Glomerular endothelial cell (primary cell): ENCODE measurements around the gene KNSTRN. TPM values are rescaled to one million over a fixed set of nuclear protein-coding genes. Genes with fewer than 3 reads are reported as not detected.

Experiments used
- DNase-seq: peaks from one replicate; pipeline ENCODE4 v3.0.0-alpha.2; 2011; ENCODE audit warnings: low read depth, low spot score; ENCODE audit errors: extremely low read depth
- total RNA-seq: library from RNA; depleted of rRNA; stranded (reverse); fragments of >200 nt; gene quantifications from 2 replicates; pipeline ENCODE4 v1.2.3, GENCODE V29; 2015

KNSTRN gene
- total RNA-seq, 1 donor from 2014 or later: 16.5 TPM

DNA sequence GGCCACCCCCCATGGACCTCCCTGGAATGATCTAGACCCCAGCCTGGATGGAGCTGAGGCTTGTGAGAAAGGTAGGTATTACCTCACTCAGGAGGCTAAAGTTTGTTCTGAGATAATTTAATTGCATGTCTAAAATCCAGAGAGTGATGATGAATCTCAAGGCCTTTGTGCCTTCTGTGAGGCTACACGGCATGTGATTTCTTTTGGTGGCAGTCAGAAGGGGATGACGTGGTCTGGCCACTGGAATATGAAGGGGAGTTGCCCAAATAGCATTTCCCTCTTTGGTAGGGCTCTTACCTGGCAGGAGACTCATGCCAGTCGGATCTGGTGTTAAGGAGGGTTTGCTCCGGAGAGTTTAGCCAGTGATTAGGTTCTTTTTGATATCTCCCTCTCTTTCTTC, 60.7 kb downstream of the KNSTRN start:
- no peak for DNase-seq

DNA sequence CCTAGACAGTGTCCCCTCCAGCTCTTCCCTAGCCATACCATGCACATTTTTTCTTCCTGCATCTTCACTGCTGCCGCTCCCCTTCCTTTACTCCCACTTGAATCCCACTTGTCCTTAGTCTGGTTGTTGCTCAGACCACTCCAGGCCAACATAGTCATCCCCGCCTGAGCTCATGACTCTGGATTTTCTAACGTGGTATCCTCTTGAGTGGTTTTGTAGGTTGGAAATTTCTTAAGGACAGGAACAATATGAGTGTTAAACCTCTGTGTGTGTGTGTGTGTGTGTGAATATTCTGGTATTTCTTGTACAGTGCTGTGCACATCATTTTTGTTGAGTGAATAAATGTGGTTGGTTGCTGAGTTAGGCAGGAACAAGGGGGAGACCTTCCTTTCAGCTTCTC, 61.3 kb downstream of the KNSTRN start:
- DNase-seq: no peak

Other genes starting within 250 kb of the KNSTRN start
- gene BUB1B, start 221.7 kb upstream of the KNSTRN start, total RNA-seq: 14.0 and 15.2 TPM in 2 replicates
- gene PAK6, start 143.7 kb upstream of the KNSTRN start, total RNA-seq: not detected in 2 replicates
- 0.18 TPM in 1 of 2 replicates, not detected in the other for gene ANKRD63, start 99.7 kb upstream of the KNSTRN start, total RNA-seq
- 3.0 and 5.1 TPM in 2 replicates for gene PLCB2, start 74.8 kb upstream of the KNSTRN start, total RNA-seq
- 13.5 and 20.7 TPM in 2 replicates for gene INAFM2, start 59.0 kb upstream of the KNSTRN start, total RNA-seq
- 11.8 and 20.0 TPM in 2 replicates for gene CCDC9B, start 41.8 kb upstream of the KNSTRN start, total RNA-seq
- gene PHGR1, start 31.7 kb upstream of the KNSTRN start, total RNA-seq: not detected in 2 replicates
- gene DISP2, start 24.5 kb upstream of the KNSTRN start, total RNA-seq: 3.9 TPM in 1 of 2 replicates, not detected in the other
- 50.6 and 54.8 TPM in 2 replicates for gene IVD, start 23.1 kb downstream of the KNSTRN start, total RNA-seq
- 19.8 and 23.0 TPM in 2 replicates for gene BAHD1, start 58.2 kb downstream of the KNSTRN start, total RNA-seq
- 35.5 and 51.1 TPM in 2 replicates for gene CHST14, start 88.3 kb downstream of the KNSTRN start, total RNA-seq
- gene CCDC32, start 182.3 kb downstream of the KNSTRN start, total RNA-seq: 26.9 and 44.0 TPM in 2 replicates
- gene RPUSD2, start 186.6 kb downstream of the KNSTRN start, total RNA-seq: 9.7 and 10.6 TPM in 2 replicates
- 4.2 and 10.8 TPM in 2 replicates for gene KNL1, start 211.5 kb downstream of the KNSTRN start, total RNA-seq